ENCODE results near the gene OR6N2.

The OR6N2 gene

GRCh38 chr1:158754420-158754819, 26.6 kb downstream of the OR6N2 start, which contains the start of gene OR6K6:
Gene OR6K6, plus strand, starts transcription at chr1:158754720. Its CDS starts 168 bp downstream, at chr1:158754888.
- no peak for DNase-seq (ENCODE audit: low spot score)

- no peak for DNase-seq (ENCODE audit: low spot score)
Observed at GRCh38 chr1:158752155-158752712, 28.8 kb downstream of the OR6N2 start.

GRCh38 chr1:158735848-158736247, 45.2 kb downstream of the OR6N2 start:
- no peak for DNase-seq (ENCODE audit: low spot score)

- no peak for DNase-seq (ENCODE audit: low spot score)
Observed at GRCh38 chr1:158732524-158732923, 48.5 kb downstream of the OR6N2 start.

- no peak for DNase-seq (ENCODE audit: low spot score)
Observed at GRCh38 chr1:158731707-158732106, 49.3 kb downstream of the OR6N2 start.

- DNase-seq (ENCODE audit: low spot score), result no peak
Observed at GRCh38 chr1:158730453-158730852, 50.6 kb downstream of the OR6N2 start.

- no peak for DNase-seq (ENCODE audit: low spot score)
Observed at GRCh38 chr1:158728510-158729225, 52.3 kb downstream of the OR6N2 start.

GRCh38 chr1:158724442-158724841, 56.6 kb downstream of the OR6N2 start:
- no peak for DNase-seq (ENCODE audit: low spot score)
